Hepatocyte (in vitro differentiated cells): ENCODE data around the gene DEUP1. TPM values are rescaled to one million over a fixed set of nuclear protein-coding genes. Genes with fewer than 3 reads are reported as not detected.
"Not testable (repeated sequence)": the region's sequence is repeated elsewhere in the genome, so short reads cannot be mapped to it uniquely, and the experiment has no call there.

ENCODE experiments used
- DNase-seq: peaks from one replicate; pipeline ENCODE4 v3.0.0-alpha.2; 2016; ENCODE audit warnings: low spot score
- H2AFZ ChIP-seq: fragments of 200-600 bp; sonication (generic); 2 replicates; pipeline ENCODE4 v1.6.0; 2016; ENCODE audit warnings: antibody characterized with exemption, mild to moderate bottlenecking
- H3K27ac ChIP-seq: fragments of 200-600 bp; sonication (generic); 2 replicates; pipeline ENCODE4 v1.5.1; 2016; ENCODE audit warnings: mild to moderate bottlenecking
- H3K27me3 ChIP-seq: fragments of 200-600 bp; sonication (generic); 2 replicates; pipeline ENCODE4 v1.6.1; 2016
- H3K36me3 ChIP-seq: fragments of 200-600 bp; sonication (generic); replicated peaks from 2 replicates; pipeline ENCODE4 v1.5.1; 2016; ENCODE audit warnings: low read depth; ENCODE audit not compliant: insufficient read depth
- H3K4me1 ChIP-seq: fragments of 200-600 bp; sonication (generic); 2 replicates; pipeline ENCODE4 v1.5.1; 2016; ENCODE audit warnings: mild to moderate bottlenecking, moderate library complexity; ENCODE audit not compliant: insufficient read depth
- H3K4me2 ChIP-seq: fragments of 200-600 bp; sonication (generic); 2 replicates; pipeline ENCODE4 v1.6.0; 2016
- H3K4me3 ChIP-seq: fragments of 200-600 bp; sonication (generic); 2 replicates; pipeline ENCODE4 v1.5.1; 2016; ENCODE audit warnings: mild to moderate bottlenecking
- H3K79me2 ChIP-seq: fragments of 200-600 bp; sonication (generic); 2 replicates; pipeline ENCODE4 v1.6.0; 2017; ENCODE audit warnings: mild to moderate bottlenecking
- H3K9me2 ChIP-seq: fragments of 200-600 bp; sonication (generic); replicated peaks from 2 replicates; pipeline ENCODE4 v1.6.0; 2017; ENCODE audit warnings: mild to moderate bottlenecking; ENCODE audit not compliant: insufficient read depth
- H3K9me3 ChIP-seq: fragments of 200-600 bp; sonication (generic); 2 replicates; pipeline ENCODE4 v1.5.1; 2016; ENCODE audit warnings: low read depth, mild to moderate bottlenecking
- H4K20me1 ChIP-seq: fragments of 200-600 bp; sonication (generic); 2 replicates; pipeline ENCODE4 v1.6.0; 2016; ENCODE audit warnings: mild to moderate bottlenecking; ENCODE audit not compliant: insufficient read depth, poor library complexity, severe bottlenecking
- EZH2 ChIP-seq: fragments of 200-600 bp; sonication (generic); IDR thresholded peaks from 2 replicates; pipeline ENCODE4 v1.6.1; 2016; ENCODE audit warnings: antibody characterized with exemption, mild to moderate bottlenecking, borderline replicate concordance
- EZH2phosphoT487 ChIP-seq: fragments of 200-600 bp; sonication (generic); IDR thresholded peaks from one replicate; pipeline ENCODE4 v1.6.1; 2018; ENCODE audit warnings: antibody characterized with exemption, mild to moderate bottlenecking, low read depth, moderate library complexity; ENCODE audit not compliant: unreplicated experiment, severe bottlenecking
- WGBS: methylation state at CpG from one replicate; pipeline ENCODE4 v1.1.6; 2016; ENCODE audit warnings: low lambda C conversion rate; ENCODE audit errors: missing lambda C conversion rate; 5-methylcytosine and 5-hydroxymethylcytosine counted together
- polyA plus RNA-seq: library from polyadenylated mRNA; unstranded; fragments of >200 nt; fragmentation: Nextera tagmentation; extraction: Ambion mirVana; gene quantifications from 2 replicates; pipeline ENCODE4 v1.2.1, GENCODE V29; 2016
- total RNA-seq: library from RNA; depleted of rRNA; stranded (reverse); fragments of >200 nt; gene quantifications from 2 replicates; pipeline ENCODE4 v1.2.3, GENCODE V29; 2014
- TF ChIP-seq, protein P1 (sequence below): fragments of 200-600 bp; sonication (generic); IDR thresholded peaks from 2 replicates; pipeline ENCODE4 v1.5.1; 2016; ENCODE audit warnings: antibody characterized with exemption, mild to moderate bottlenecking; ENCODE audit not compliant: poor library complexity

DEUP1 gene
- total and polyA plus RNA-seq, 2 experiments from 2014 or later = 0.28 to 0.47 TPM

DNA sequence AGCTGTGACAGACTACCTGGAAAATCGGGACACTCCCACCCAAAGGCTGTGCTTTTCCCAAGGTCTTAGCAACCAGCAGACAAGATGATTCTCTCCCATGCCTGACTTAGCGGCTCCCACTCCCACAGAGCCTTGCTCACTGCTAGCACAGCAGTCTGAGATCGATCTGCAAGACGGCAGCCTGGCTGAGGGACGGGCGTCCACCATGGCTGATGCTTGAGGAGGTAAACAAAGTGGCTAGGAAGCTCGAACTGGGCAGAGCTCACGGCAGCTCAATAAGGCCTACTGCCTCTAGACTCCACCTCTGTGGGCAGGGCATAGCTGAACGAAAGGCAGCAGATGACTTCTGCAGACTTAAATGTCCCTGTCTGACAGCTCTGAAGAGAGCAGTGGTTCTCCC lies 127.7 kb downstream of the DEUP1 start:
- TF ChIP-seq EZH2 (no peak), EZH2phosphoT487 (no peak)
- TF ChIP-seq, protein P1, sequence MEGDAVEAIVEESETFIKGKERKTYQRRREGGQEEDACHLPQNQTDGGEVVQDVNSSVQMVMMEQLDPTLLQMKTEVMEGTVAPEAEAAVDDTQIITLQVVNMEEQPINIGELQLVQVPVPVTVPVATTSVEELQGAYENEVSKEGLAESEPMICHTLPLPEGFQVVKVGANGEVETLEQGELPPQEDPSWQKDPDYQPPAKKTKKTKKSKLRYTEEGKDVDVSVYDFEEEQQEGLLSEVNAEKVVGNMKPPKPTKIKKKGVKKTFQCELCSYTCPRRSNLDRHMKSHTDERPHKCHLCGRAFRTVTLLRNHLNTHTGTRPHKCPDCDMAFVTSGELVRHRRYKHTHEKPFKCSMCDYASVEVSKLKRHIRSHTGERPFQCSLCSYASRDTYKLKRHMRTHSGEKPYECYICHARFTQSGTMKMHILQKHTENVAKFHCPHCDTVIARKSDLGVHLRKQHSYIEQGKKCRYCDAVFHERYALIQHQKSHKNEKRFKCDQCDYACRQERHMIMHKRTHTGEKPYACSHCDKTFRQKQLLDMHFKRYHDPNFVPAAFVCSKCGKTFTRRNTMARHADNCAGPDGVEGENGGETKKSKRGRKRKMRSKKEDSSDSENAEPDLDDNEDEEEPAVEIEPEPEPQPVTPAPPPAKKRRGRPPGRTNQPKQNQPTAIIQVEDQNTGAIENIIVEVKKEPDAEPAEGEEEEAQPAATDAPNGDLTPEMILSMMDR = no peak
- Histone ChIP-seq H3K36me3 (no peaks in the 10 kb centered on the region), H3K27ac (no peak overlapping the region), H3K79me2 (no peaks in the 10 kb centered on the region), H4K20me1 (no peaks in the 10 kb centered on the region), H3K9me2 (no peaks in the 10 kb centered on the region), H3K9me3 (no peaks in the 10 kb centered on the region), H2AFZ (no peak overlapping the region), H3K4me2 (no peak overlapping the region), H3K4me1 (no peaks in the 10 kb centered on the region), H3K27me3 (no peaks in the 10 kb centered on the region), H3K4me3 (no peak overlapping the region)
- DNase-seq = no peak
- WGBS = 91% methylated on average over 9 of the region's 9 CpGs

DNA sequence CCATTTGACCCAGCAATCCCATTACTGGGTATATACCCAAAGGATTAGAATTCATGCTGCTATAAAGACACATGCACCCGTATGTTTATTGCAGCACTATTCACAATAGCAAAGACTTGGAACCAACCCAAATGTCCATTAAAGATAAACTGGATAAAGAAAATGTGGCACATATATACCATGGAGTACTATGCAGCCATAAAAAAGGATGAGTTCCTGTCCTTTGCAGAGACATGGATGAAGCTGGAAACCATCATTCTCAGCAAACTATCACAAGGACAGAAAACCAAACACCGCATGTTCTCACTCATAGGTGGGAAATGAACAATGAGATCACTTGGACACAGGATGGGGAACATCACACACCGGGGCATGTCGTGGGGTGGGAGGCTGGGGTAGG lies 133.1 kb downstream of the DEUP1 start:
- not testable (repeated sequence) for H3K4me2 ChIP-seq, H3K9me3 ChIP-seq, H3K4me3 ChIP-seq, H3K9me2 ChIP-seq, DNase-seq, H2AFZ ChIP-seq, H3K4me1 ChIP-seq, H3K79me2 ChIP-seq, H3K36me3 ChIP-seq, H3K27ac ChIP-seq, H4K20me1 ChIP-seq, H3K27me3 ChIP-seq
- WGBS = 93% methylated on average over 4 of the region's 4 CpGs

DNA sequence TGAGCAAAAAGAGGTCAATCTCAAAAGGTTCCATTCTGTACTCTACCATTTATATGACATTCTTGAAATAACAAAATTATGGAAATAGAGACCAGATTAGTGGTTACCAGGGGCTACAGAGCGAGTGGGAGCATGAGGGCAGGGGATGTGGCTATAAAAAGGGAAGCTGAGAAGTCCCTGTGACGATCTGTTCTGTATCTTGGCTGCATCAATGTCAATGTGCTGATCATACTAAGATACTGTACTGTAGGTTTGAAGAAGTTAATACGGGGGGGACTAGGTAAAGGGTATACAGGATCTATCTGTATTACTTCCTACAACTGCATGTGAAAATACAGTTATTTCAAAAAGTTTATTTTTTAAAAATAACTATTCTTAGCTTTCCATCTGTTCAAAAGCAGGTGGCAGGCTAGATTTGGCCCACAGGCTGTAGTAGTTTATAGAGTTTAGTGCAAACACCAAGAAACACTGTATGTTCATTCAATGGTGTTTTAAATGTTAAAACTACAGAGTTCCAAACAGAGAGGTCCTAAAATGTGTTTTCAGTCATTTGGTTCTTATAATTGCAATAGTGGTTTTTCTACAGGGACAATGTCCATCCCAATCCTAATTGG lies 134.5 kb downstream of the DEUP1 start:
- H3K4me3 ChIP-seq = no peak overlapping the region
- 80% methylated on average over 3 of the region's 3 CpGs for WGBS
- H3K9me3 ChIP-seq = no peaks in the 10 kb centered on the region
- H2AFZ ChIP-seq = no peak overlapping the region
- no peak for DNase-seq
- no peaks in the 10 kb centered on the region for H3K27me3 ChIP-seq
- TF ChIP-seq EZH2 (no peak), EZH2phosphoT487 (no peak)
- TF ChIP-seq, protein P1 = no peak
- no peaks in the 10 kb centered on the region for H3K9me2 ChIP-seq
- no peak overlapping the region for H3K4me2 ChIP-seq
- no peak overlapping the region for H3K27ac ChIP-seq
- no peaks in the 10 kb centered on the region for H4K20me1 ChIP-seq
- no peaks in the 10 kb centered on the region for H3K79me2 ChIP-seq
- no peaks in the 10 kb centered on the region for H3K36me3 ChIP-seq
- H3K4me1 ChIP-seq = no peaks in the 10 kb centered on the region

DNA sequence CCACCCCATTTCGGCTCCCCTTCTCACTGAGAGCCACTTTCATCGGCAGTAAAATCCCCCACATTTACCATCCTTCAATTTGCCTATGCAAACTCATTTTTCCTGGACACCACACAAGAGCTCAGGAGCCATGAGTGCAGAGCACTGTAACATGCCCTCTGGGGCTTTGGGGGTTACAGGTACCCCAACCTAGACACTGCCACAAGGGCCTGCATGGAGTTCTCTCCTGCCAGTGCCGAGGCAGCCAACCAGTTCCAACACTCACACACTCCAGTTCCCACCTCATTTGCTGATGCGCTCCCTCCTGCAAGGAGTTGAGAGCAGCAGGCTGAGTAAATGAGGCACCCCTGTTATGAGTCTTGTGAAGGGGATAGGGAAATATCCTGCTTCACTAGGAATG lies 136.5 kb downstream of the DEUP1 start:
- Histone ChIP-seq H3K9me3 (no peaks in the 10 kb centered on the region), H3K9me2 (no peaks in the 10 kb centered on the region), H2AFZ (no peak overlapping the region), H3K36me3 (no peaks in the 10 kb centered on the region), H3K4me2 (no peak overlapping the region), H3K79me2 (no peaks in the 10 kb centered on the region), H4K20me1 (no peaks in the 10 kb centered on the region), H3K27ac (no peak overlapping the region), H3K4me3 (no peak overlapping the region), H3K27me3 (no peaks in the 10 kb centered on the region), H3K4me1 (no peaks in the 10 kb centered on the region)
- 89% methylated on average over 4 of the region's 4 CpGs for WGBS
- DNase-seq = no peak
- no peak for TF ChIP-seq EZH2
- TF ChIP-seq EZH2phosphoT487 = no peak
- TF ChIP-seq, protein P1 = no peak
